GM12872 (cell line): ENCODE data around the gene FAM200B.
A peak's percentile ranks its signal among the peaks of the same experiment; 100 is the strongest.

Source experiments
- CTCF ChIP-seq: IDR thresholded peaks from 3 replicates; pipeline ENCODE4 v1.5.1; 2011; ENCODE audit warnings: low read depth, mild to moderate bottlenecking, low read length, moderate library complexity; ENCODE audit not compliant: insufficient read depth

The FAM200B gene

GRCh38 chr4:15720851-15721250 lies 39.2 kb downstream of the FAM200B start:
- TF ChIP-seq CTCF = no peak

- no peak for TF ChIP-seq CTCF
Observed at GRCh38 chr4:15725608-15726007, 44.0 kb downstream of the FAM200B start.

- peak; percentile 65 for TF ChIP-seq CTCF
Observed at GRCh38 chr4:15729910-15730533, 48.4 kb downstream of the FAM200B start.

- TF ChIP-seq CTCF = no peak
Observed at GRCh38 chr4:15735536-15735935, 53.9 kb downstream of the FAM200B start.

- TF ChIP-seq CTCF = no peak
Observed at GRCh38 chr4:15736514-15737050, 55.0 kb downstream of the FAM200B start.

- TF ChIP-seq CTCF = peak; percentile 38; the same call in 1 of the 3 replicates
Observed at GRCh38 chr4:15737255-15737654, 55.6 kb downstream of the FAM200B start.

- TF ChIP-seq CTCF = no peak
Observed at GRCh38 chr4:15738877-15739276, 57.2 kb downstream of the FAM200B start.
